HG03354 (cell line): Measurements from ENCODE around the gene RASSF5.
A peak's percentile ranks its signal among the peaks of the same experiment; 100 is the strongest.
"Not testable (repeated sequence)": the region's sequence is repeated elsewhere in the genome, so short reads cannot be mapped to it uniquely, and the experiment has no call there.

Source experiments
- ATAC-seq: cut with Tn5 transposase; IDR thresholded peaks from one replicate; pipeline ENCODE4 v1.9.1; 2021; ENCODE audit warnings: mild to moderate bottlenecking; ENCODE audit not compliant: unreplicated experiment, poor library complexity, severe bottlenecking

The RASSF5 gene

DNA sequence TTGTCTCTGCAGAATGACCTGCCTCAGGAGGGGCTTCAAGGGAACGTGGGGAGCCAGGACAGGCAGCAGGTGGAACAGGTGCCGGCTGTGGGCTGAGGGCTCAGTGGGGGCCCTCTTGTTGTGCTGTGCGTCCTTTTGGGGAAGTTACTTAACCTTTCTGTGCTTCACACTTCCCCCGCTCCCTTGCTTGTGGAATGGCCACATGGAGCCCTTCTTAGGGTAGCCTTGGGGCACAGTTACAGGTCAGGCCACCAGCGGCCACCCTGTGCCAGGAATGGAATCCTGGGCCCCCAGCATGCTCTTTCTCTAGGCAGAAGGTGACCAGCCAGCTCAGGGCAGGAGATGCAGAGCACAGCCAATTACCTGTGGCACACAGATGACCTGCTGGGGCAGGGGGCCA lies 34.4 kb upstream of the RASSF5 start:
- ATAC-seq, result no peak

DNA sequence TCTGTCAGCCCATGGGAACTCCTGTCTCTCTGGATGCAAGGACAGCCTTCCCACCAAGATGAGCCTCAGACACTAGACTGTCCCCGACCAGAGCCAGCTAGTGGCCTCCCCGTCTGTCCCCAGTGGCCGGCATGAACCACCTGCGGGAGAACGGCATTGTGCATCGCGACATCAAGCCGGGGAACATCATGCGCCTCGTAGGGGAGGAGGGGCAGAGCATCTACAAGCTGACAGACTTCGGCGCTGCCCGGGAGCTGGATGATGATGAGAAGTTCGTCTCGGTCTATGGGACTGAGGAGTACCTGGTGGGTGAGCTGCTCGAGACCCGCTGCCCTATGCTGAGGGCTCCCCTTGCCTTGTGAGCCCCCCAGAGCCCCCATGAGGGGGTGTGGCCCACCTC lies 31.3 kb upstream of the RASSF5 start:
- ATAC-seq, result no peak

DNA sequence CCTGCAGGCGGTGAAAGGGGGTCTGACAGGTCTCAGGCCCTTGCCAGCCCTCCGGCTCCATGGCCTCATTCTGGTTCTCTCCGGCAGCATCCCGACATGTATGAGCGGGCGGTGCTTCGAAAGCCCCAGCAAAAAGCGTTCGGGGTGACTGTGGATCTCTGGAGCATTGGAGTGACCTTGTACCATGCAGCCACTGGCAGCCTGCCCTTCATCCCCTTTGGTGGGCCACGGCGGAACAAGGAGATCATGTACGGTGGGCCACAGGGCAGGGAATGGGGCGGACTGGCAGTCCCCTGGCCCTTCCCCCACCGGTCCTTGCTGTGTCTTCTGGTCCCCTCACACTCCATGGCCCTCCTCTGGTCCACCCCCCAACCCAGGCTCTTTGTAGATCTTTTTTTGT lies 30.7 kb upstream of the RASSF5 start:
- no peak for ATAC-seq

DNA sequence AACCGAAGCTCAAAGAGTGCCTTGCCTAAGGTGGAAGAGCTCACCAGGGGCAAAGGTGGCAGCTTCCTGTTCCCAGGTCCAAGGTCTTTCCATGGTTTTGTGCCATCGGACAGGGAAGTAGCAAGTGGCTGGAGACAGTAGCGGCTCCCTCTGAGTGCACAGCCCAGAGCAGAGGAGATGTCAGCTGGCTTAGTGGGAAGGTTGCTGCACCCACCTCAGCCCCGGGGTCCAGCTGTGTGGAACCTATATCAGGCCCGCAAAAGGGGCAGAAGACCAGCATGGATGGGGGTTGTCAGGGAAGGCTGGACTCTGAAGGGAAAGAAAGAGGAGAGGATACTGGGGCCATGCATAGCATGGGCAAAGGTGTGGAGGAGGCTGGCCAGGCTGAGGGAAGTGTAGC lies 30.2 kb upstream of the RASSF5 start:
- no peak for ATAC-seq

DNA sequence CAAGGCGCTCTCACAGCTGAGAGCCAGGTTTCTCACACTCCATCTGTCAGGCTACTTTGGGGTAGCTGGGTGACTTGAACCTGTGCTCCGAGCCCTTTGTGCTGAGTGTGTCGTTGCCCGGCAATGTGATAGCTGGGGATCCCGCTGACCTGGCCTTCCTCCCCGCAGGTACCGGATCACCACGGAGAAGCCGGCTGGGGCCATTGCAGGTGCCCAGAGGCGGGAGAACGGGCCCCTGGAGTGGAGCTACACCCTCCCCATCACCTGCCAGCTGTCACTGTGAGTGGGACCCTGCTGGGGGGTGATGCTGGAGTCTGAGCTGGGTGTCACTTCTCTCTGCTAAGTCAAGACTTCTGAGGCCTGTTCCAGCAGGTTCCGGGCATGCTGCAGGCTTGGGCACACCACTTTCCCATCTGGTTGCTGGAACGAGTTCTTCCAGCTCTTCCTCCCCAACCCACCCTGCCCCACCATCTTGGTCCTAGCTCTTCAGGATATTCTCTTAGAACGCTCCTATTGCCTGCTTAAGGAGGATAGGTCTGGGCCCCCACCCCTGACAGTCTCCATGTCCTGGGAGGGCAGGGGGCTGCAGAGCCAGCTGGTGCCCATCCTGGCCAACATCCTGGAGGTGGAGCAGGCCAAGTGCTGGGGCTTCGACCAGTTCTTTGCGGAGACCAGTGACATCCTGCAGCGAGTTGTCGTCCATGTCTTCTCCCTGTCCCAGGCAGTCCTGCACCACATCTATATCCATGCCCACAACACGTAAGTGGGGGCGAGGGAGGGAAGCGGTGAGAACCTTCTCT lies 29.6 kb upstream of the RASSF5 start:
- ATAC-seq, result no peak

DNA sequence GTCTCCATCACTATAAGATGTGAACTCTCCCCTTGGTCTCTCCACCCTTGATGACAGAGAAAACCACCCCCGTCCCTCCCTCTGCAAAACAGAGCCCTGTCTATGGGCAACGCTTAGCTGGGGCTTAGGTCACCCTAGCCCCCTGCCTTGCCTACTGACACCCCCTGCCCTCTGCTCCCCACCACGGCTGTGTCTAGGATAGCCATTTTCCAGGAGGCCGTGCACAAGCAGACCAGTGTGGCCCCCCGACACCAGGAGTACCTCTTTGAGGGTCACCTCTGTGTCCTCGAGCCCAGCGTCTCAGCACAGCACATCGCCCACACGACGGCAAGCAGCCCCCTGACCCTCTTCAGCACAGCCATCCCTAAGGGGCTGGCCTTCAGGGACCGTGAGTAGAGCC lies 28.6 kb upstream of the RASSF5 start:
- ATAC-seq, result no peak

DNA sequence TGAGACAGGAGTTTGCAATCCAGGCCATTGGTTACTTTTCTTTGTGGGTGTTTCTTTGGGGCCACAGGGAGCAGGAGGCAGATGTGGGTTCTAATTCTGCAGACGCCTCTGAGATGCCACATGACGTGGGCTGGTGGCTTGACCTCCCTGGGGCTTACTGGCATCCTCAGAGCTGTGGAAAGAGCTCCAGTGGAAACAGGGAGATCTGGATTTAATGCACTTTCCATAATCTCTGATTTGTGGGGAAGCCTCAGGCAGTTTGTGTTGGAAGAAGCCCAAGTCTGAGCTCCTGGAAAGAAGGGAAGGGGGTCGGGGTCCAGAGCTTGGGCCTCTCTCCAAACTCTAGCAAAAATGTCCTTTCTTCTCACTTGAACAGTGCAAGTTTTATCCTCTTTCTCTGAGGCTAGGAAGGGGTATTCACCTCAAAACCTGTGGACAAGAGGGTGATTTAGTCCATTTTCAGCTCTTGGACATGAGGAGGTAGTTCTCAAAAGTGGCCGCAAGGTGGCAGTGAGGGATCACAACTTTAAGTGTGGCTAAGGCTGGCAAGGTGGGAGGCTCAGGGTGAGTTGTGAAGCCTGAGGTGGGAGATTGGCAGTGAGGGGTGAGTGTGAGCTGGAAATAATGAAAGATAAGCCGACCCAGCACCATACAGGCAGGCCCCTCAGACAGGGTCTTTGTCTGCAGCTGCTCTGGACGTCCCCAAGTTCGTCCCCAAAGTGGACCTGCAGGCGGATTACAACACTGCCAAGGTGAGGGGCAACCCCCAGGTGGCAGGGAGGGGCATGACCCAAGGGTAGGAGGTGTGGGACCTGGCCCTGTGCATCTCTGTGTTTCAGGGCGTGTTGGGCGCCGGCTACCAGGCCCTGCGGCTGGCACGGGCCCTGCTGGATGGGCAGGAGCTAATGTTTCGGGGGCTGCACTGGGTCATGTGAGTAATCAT lies 27.9 kb upstream of the RASSF5 start:
- ATAC-seq, result no peak

DNA sequence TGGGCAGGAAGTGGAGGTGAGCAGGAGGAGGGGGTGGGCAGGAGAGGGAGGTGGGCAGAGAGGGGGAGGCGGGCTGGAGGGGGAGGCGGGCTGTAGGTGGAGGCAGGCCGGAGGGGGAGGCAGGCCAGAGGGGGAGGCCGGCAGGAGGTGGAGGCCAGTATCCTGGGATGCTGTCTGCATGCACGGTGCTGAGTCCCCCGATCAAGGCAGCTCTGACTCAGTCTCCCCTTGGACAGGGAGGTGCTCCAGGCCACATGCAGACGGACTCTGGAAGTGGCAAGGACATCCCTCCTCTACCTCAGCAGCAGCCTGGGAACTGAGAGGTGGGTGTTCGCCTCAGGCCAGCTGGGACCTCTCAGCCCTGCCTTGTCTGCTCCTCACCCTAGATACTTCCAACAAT lies 27.1 kb upstream of the RASSF5 start:
- ATAC-seq, result no peak

DNA sequence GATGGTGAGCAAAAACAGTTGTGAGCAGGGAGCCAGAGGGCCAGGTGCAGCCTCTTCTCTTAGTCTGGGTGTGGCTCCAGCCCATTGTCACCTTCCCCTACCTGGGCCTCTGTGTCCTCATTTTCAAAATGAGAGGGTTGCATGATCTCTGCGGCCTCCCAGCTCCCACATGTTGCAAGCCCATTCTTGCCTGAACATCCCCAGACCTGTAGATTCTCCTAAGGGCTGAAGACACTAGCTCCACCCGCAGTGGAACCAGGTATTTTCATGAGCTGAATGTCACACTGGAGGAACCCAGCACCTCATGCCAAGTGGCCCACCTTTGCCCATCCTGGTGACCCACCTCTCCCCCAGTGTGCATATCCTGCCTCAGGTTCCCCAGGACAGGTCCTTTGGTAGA lies 24.7 kb upstream of the RASSF5 start:
- ATAC-seq, result no peak

DNA sequence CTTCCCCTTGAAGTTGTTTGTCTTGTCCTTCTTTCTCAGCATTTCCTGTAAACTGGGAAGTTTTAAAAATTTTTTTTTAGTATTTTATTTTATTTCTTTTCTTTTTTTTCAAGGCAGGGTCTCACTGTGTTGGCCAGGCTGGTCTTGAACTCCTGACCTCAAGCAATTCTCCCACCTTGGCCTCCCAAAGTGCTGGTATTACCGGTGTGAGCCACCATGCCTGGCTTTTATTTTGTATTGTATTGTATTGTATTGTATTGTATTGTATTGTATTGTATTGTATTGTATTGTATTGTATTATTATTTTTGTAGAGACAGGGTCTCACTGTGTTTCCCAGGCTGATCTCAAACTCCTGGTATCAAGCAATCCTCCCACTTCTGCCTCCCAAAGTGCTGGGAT lies 23.5 kb upstream of the RASSF5 start:
- not testable (repeated sequence) for ATAC-seq

DNA sequence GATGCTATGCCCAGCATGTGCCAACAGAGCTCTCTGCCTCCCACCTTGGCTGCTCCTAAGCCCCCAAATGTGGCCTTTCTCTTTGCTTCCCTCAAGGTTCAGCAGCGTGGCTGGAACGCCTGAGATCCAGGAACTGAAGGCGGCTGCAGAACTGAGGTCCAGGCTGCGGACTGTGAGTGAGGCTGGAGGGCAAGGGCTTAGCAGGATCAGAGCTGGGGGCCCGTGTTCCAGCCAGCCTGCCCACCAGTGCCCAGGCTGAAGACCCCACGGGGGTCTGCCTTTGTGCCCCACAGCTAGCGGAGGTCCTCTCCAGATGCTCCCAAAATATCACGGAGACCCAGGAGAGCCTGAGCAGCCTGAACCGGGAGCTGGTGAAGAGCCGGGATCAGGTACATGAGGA lies 22.4 kb upstream of the RASSF5 start:
- ATAC-seq, result no peak

DNA sequence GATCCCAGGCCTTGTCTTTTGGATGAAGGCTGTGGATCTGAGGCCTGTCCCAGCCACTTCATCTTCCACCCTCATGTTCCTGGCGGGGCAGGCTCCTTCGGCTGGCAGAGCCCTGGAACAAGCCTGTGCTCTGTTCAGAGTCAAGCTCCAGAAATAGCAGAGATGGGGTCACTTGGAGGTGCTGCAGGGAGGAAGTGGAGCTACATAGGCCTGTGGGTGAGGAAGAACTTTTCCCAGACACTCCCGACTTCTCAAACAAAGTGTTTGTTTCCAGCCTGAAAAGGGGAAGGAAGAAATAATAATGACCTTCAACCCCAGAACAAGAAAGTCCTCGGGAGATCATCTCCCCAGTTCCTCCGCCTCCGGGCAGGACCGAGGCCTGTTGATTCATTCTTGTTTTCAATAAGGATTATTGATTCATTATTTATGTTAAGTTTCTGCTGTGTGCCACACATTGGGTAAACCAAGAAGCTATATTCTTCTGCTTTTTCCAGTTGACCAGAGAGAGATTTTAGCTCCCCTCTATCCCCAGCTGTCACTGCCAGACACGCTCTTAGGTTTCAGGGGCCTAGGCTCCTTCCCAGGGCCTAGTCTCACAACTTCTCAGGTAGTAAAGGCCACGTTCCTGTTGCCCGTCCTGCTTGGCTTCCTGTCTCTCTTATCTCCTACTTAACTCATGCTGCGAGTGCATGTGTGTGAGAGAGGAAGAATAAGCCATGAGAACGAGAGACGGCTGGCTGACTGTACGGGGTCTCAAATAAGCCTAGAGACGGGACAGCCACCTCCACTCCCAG lies 20.1 kb upstream of the RASSF5 start:
- no peak for ATAC-seq

DNA sequence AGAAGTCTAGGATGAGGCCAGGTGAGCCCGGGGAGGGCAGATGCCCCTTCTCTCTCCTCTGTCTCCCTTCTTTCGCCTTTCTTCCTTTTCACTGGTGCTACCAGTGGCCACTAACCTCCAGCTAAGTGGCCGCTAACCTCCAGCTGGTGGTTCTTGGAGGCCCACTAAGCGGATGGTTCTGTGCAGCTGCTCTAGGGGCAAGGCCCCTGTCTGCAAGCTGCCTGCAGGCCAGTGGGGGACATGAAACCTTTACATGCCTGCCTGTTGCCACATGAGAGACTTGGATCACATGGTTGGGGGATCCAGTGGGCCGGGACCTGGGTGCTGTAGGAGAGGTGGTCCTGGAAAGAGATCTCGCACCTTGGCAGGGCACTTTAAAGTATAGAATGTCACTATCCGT lies 19.4 kb upstream of the RASSF5 start:
- ATAC-seq, result no peak

DNA sequence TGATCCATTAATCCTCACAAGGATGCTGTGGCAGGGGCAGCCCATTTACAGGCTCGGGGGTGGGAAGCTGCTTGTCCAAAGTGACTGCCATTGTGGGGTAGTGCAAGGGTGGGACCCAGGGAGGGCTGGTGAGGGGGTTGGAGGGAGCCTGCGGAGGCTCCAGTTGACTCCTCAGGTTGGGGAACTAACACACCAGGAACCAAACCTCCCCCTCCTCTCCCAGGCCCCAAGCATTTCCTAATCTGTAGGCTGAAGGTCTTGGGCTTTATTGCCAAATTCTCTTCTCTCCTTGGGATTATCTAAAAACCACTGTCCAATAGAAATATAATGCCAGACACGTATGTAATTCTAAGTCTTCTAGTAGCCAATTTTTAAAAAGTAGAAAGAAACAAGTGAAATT lies 18.9 kb upstream of the RASSF5 start:
- ATAC-seq, result no peak

DNA sequence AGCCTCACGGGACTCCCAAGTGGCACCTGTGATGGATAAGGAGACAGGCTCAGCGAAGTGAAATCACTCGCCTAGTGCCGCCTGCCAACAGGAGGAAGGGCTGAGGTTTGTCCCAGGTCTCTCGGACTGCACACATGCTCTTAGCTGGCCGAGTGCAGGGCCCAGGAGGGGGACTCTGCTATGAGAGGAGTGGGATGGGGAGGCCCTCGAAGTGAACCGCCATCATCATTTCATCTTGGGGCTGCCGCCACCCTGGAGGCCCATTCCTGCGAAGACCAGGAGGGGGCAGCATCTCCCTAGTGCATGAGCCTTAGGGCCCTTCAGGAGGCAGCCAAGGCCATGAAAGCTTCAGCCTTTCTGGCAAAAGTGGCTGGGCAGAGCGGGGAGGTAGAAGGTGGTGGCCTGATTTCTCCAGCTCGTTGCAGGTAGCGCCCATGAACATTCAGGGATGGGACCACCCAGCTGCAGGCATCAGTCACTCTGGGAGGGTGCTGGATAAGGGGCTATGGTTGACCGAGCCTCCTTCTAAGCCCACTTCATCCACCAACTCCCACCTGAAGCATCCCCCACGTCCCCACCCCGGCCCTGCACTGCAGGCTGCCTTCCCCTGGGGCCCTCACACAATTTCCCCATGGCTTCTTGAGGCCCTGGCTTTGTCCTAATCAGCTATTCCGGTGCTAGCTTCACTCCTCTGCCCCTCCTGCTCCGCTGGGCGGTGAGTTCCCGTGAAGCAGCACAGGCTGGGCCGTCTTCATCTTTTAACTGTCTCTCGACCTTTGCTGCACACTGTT lies 17.2 kb upstream of the RASSF5 start:
- ATAC-seq, result peak; percentile 73

DNA sequence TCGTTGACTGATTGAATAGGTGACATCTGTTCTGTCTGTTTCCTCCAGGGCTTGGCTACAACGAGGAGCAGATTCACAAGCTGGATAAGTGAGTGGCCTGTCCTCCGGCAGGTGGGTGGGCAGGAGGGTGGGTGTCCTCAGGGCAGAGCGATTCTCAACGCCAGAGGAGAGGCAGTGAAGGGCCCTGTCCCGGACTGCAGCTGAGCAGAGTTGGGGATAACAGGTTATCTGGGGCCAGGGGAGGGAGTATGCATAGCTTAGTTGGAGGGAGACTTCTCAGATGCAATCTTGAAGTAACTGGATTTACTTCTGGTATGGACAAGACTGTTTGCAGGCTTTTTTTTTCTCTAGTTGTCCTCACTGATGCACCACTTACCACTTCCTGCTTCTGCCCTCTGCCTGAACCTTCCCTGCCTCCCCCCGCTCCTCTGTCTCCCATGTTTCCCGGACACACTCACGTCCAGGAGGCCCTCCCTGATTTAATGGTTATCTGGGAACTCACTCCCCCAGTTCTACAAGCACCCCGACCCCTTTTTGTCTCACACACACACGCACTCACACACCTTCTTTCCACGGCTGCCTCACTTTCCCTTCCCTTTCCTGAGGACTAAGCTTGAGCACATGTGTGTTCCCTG lies 16.4 kb upstream of the RASSF5 start:
- no peak for ATAC-seq

DNA sequence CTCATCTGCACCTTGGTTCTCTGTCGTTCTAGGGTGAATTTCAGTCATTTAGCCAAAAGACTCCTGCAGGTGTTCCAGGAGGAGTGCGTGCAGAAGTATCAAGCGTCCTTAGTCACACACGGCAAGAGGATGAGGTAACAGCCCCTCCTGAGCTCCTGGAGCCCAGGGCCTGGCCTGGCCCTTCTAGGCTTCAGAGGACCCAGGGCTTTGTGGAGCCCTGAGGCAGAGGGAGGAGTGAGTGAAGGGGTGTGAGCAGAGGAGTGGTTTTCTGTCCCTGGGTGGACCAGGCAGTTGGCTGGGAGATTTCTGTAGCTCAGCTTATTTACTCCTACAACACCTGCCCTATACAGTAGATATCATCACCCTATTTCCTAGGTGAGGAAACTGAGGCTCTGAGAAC lies 15.7 kb upstream of the RASSF5 start:
- ATAC-seq, result no peak

DNA sequence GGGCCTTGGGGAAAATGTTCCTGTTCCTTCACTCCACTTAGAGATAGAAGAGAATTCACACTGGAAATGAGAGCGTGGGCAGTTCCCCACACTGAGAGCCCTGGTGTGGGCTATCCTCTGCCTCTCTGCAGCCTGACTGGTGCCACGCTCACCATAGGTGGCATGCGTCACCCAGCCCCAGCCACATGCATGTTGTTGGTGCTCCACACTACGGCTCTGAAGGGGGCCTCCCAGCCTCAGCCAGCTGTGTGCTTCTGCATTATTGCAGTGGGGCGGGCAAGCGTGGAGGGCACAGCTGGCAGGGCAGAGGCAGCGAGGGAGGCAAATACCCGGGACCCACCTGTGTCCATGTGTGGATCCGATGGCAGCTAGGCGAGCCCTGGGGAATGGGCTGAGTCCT lies 14.7 kb upstream of the RASSF5 start:
- ATAC-seq, result no peak

DNA sequence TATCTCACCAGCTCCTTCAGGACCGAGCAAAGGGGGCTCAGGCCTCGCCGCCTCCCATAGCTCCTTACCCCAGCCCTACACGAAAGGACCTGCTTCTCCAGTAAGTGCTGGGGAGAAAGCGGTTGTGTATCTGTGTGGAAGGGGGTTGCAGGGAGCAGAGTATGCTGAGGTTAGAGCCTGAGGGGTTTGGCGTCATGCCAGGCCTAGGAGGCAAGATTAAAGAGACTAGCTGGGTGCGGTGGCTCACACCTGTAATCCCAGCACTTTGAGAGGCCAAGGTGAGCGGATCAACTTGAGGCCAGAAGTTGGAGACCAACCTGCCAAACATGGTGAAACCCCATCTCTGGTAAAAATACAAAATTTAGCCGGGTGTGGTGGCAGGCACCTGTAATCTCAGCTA lies 14.1 kb upstream of the RASSF5 start:
- no peak for ATAC-seq
